ENCODE data around the gene PIN1. TPM values are rescaled to one million over a fixed set of nuclear protein-coding genes. Genes with fewer than 3 reads are reported as not detected.

Gene PIN1
- total RNA-seq, 1 donor from 2014 or later: 87.3 TPM

DNA sequence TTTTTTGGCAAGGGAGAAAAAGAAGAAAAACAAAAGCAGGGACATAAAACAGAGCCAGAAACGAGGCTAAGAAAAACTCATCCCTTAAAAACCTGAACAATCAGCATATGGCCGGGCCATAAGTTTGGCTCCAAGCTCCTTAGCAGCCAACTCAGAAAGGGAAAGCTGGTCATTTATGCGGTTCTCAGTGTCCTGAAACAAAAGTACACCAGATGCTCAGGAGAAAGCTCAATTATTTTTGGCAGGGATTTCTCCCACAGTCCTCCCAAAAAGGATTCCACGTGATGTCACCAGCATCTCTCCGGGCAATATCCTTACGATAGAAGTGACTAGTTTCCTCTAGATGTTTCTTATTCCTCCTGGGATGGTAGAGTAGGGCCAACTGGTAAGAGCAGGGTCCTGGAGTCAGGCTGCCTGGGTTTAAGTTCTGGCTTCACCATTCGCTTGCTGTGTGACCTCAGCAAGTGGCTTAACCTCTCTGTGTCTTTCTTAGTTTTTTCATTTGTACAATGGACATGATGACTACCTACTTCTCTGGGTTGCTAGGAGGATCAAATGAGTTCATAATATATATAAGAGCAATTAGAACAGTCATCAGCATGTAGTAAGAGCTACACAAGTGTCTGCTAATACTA is 34.0 kb downstream of the PIN1 start:
- Mint-ChIP-seq H3K4me3 (ENCODE audit: low read depth) (no peak overlapping the region), H3K36me3 (ENCODE audit: low read depth) (no peaks in the 10 kb centered on the region), H3K27me3 (ENCODE audit: low read depth) (peaks cover 2% of the 10 kb centered on the region), H3K4me1 (ENCODE audit: low read depth) (peaks cover 19% of the 10 kb centered on the region), H3K9me3 (no peaks in the 10 kb centered on the region), H3K27ac (no peak overlapping the region)
- intact Hi-C loops (cut with micrococcal nuclease): no loop called here
- no peak for DNase-seq (ENCODE audit: low spot score)

GRCh38 chr19:9871626-9872338 is 36.7 kb downstream of the PIN1 start:
- intact Hi-C loops (cut with micrococcal nuclease): no loop called here

GRCh38 chr19:9872618-9873242 is 37.6 kb downstream of the PIN1 start:
- no peaks in the 10 kb centered on the region for H3K4me1 Mint-ChIP-seq (ENCODE audit: low read depth)
- no peaks in the 10 kb centered on the region for H3K27me3 Mint-ChIP-seq (ENCODE audit: low read depth)
- intact Hi-C loops (cut with micrococcal nuclease): no loop called here
- no peak for DNase-seq (ENCODE audit: low spot score)
- no peaks in the 10 kb centered on the region for H3K9me3 Mint-ChIP-seq
- no peaks in the 10 kb centered on the region for H3K36me3 Mint-ChIP-seq (ENCODE audit: low read depth)
- H3K4me3 Mint-ChIP-seq (ENCODE audit: low read depth): no peak overlapping the region
- no peak overlapping the region for H3K27ac Mint-ChIP-seq

More at GRCh38 chr19:9871626-9872338, 36.7 kb downstream of the PIN1 start:
- H3K4me3 Mint-ChIP-seq (ENCODE audit: low read depth): no peak overlapping the region
- no peak for DNase-seq (ENCODE audit: low spot score)
- H3K27me3 Mint-ChIP-seq (ENCODE audit: low read depth): peaks cover 2% of the 10 kb centered on the region
- no peaks in the 10 kb centered on the region for H3K36me3 Mint-ChIP-seq (ENCODE audit: low read depth)
- H3K27ac Mint-ChIP-seq: no peak overlapping the region
- H3K9me3 Mint-ChIP-seq: no peaks in the 10 kb centered on the region
- H3K4me1 Mint-ChIP-seq (ENCODE audit: low read depth): peaks cover 2% of the 10 kb centered on the region

GRCh38 chr19:9875031-9875627 is 40.0 kb downstream of the PIN1 start:
- Mint-ChIP-seq H3K36me3 (ENCODE audit: low read depth) (no peaks in the 10 kb centered on the region), H3K4me1 (ENCODE audit: low read depth) (peaks cover 3% of the 10 kb centered on the region), H3K27ac (no peak overlapping the region), H3K9me3 (no peaks in the 10 kb centered on the region), H3K4me3 (ENCODE audit: low read depth) (no peak overlapping the region), H3K27me3 (ENCODE audit: low read depth) (no peaks in the 10 kb centered on the region)
- DNase-seq (ENCODE audit: low spot score): no peak
- intact Hi-C loops (cut with micrococcal nuclease): no loop called here

DNA sequence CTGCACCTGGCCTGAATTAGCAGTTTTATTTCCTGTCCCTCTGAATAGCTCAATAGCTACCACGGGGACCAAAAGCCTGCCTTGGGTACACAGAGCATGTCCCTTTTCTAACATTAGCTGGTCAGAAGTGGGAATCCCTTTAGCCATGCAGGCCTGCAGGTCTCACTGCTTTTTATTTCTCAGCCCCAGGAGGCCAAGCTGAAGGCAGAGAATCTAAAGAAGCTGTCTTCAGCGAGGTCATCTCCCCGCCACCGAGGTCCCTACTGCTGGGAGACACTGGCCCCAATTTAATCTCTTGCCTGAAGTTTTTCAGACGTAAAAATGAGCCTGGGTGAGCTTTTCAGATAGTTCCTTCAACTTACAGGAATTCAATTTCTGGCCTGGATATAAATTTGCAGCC is 40.7 kb downstream of the PIN1 start:
- DNase-seq (ENCODE audit: low spot score): no peak
- Mint-ChIP-seq H3K36me3 (ENCODE audit: low read depth) (no peaks in the 10 kb centered on the region), H3K9me3 (no peaks in the 10 kb centered on the region), H3K27ac (no peak overlapping the region), H3K4me1 (ENCODE audit: low read depth) (peaks cover 3% of the 10 kb centered on the region), H3K4me3 (ENCODE audit: low read depth) (no peak overlapping the region), H3K27me3 (ENCODE audit: low read depth) (no peaks in the 10 kb centered on the region)
- intact Hi-C loops (cut with micrococcal nuclease): no loop called here

GRCh38 chr19:9877780-9878510 is 42.8 kb downstream of the PIN1 start:
- Mint-ChIP-seq H3K36me3 (ENCODE audit: low read depth) (no peaks in the 10 kb centered on the region), H3K9me3 (no peaks in the 10 kb centered on the region), H3K4me3 (ENCODE audit: low read depth) (no peak overlapping the region), H3K27ac (no peak overlapping the region), H3K27me3 (ENCODE audit: low read depth) (no peaks in the 10 kb centered on the region), H3K4me1 (ENCODE audit: low read depth) (peaks cover 3% of the 10 kb centered on the region)
- intact Hi-C loops (cut with micrococcal nuclease): no loop called here
- DNase-seq (ENCODE audit: low spot score): no peak

- no peaks in the 10 kb centered on the region for H3K9me3 Mint-ChIP-seq
- intact Hi-C loops (cut with micrococcal nuclease): no loop called here
- H3K27ac Mint-ChIP-seq: no peak overlapping the region
- DNase-seq (ENCODE audit: low spot score): no peak
- H3K36me3 Mint-ChIP-seq (ENCODE audit: low read depth): no peaks in the 10 kb centered on the region
- H3K4me3 Mint-ChIP-seq (ENCODE audit: low read depth): no peak overlapping the region
- peaks cover 3% of the 10 kb centered on the region for H3K4me1 Mint-ChIP-seq (ENCODE audit: low read depth)
- no peaks in the 10 kb centered on the region for H3K27me3 Mint-ChIP-seq (ENCODE audit: low read depth)
These were observed 43.5 kb downstream of the PIN1 start for GRCh38 chr19:9878511-9879196.

- Mint-ChIP-seq H3K4me1 (ENCODE audit: low read depth) (peaks cover 3% of the 10 kb centered on the region), H3K9me3 (no peaks in the 10 kb centered on the region), H3K27me3 (ENCODE audit: low read depth) (no peaks in the 10 kb centered on the region), H3K4me3 (ENCODE audit: low read depth) (no peak overlapping the region), H3K27ac (no peak overlapping the region), H3K36me3 (ENCODE audit: low read depth) (no peaks in the 10 kb centered on the region)
- intact Hi-C loops (cut with micrococcal nuclease): no loop called here
- no peak for DNase-seq (ENCODE audit: low spot score)
These were observed 46.6 kb downstream of the PIN1 start for GRCh38 chr19:9881720-9882119.

GRCh38 chr19:9883231-9883758 is 48.2 kb downstream of the PIN1 start:
- peaks cover 3% of the 10 kb centered on the region for H3K4me1 Mint-ChIP-seq (ENCODE audit: low read depth)
- intact Hi-C loops (cut with micrococcal nuclease): no loop called here
- DNase-seq (ENCODE audit: low spot score): no peak
- no peak overlapping the region for H3K4me3 Mint-ChIP-seq (ENCODE audit: low read depth)
- no peak overlapping the region for H3K27ac Mint-ChIP-seq
- H3K36me3 Mint-ChIP-seq (ENCODE audit: low read depth): no peaks in the 10 kb centered on the region
- no peaks in the 10 kb centered on the region for H3K9me3 Mint-ChIP-seq
- H3K27me3 Mint-ChIP-seq (ENCODE audit: low read depth): peaks cover 3% of the 10 kb centered on the region

DNA sequence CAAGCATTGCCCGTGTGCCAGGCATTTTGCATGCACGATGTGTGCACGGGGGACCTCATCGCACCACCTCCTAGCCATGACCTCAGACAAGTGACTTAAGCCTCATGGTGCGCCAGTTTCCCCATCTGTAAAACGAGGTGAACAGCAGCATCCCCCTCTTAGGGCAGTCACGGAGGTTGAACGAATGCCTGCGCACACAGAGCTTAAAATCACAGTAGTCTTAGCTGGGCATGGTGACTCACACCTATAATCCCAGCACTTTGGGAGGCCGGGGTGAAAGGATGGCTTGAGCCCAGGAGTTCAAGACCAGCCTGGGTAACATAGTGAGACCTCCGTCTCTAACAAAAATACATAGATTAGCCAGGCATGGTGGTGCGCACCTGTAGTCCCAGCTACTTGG is 48.6 kb downstream of the PIN1 start:
- intact Hi-C loops (cut with micrococcal nuclease): no loop called here
- Mint-ChIP-seq H3K4me1 (ENCODE audit: low read depth) (no peaks in the 10 kb centered on the region), H3K9me3 (no peaks in the 10 kb centered on the region), H3K27me3 (ENCODE audit: low read depth) (peaks cover 3% of the 10 kb centered on the region), H3K27ac (no peak overlapping the region), H3K4me3 (ENCODE audit: low read depth) (no peak overlapping the region), H3K36me3 (ENCODE audit: low read depth) (no peaks in the 10 kb centered on the region)
- DNase-seq (ENCODE audit: low spot score): no peak

DNA sequence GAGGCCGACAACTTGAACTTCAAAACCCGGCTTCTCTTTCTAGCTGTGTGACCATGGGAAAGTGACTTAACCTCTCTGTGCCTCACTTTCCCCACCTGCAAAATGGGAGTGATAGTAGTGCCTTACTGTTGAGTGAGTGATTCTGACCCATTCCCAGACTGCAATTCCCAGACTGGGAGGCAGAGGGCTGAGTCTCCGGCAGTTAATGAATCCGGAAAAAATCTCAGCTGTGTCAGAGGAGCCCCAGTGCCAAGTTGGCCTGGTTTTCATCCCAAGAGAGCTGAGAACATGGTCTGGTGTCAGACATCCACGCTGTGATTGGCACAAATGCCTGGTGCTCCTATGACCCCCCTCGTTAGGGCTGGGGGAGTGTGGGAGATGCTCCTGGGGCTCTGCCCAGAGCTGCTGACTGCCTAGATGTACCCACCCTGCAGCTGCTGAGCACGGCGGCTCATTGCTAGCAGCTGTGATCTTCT is 50.0 kb downstream of the PIN1 start:
- Mint-ChIP-seq H3K4me1 (ENCODE audit: low read depth) (no peaks in the 10 kb centered on the region), H3K27ac (no peak overlapping the region), H3K9me3 (no peaks in the 10 kb centered on the region), H3K27me3 (ENCODE audit: low read depth) (peaks cover 3% of the 10 kb centered on the region), H3K4me3 (ENCODE audit: low read depth) (no peak overlapping the region), H3K36me3 (ENCODE audit: low read depth) (no peaks in the 10 kb centered on the region)
- intact Hi-C loops (cut with micrococcal nuclease): no loop called here
- DNase-seq (ENCODE audit: low spot score): no peak
